Astrocyte (in vitro differentiated cells and primary cell): Measurements from ENCODE around the gene METTL8. TPM values are rescaled to one million over a fixed set of nuclear protein-coding genes. Genes with fewer than 3 reads are reported as not detected.

Experiments used
- DNase-seq: peaks from one replicate; pipeline ENCODE4 v3.0.0-alpha.2; 2010; ENCODE audit warnings: low read depth
- FAIRE-seq: peaks from 2 replicates; lab custom pipeline; 2011; peaks lifted over from hg19 to GRCh38; lab: Jason Lieb, UNC
- H2AFZ ChIP-seq: 2 replicates; pipeline ENCODE4 v1.6.0; 2012; ENCODE audit warnings: low read depth, low read length, inconsistent platforms
- H3K27ac ChIP-seq: 2 replicates; pipeline ENCODE4 v1.5.1; 2011; ENCODE audit warnings: low read depth, low read length, inconsistent platforms
- H3K27me3 ChIP-seq: 2 replicates; pipeline ENCODE4 v1.6.0; 2011; ENCODE audit warnings: low read length, inconsistent platforms; ENCODE audit not compliant: insufficient read depth
- H3K36me3 ChIP-seq: 2 replicates; pipeline ENCODE4 v1.5.1; 2011; ENCODE audit warnings: low read length, inconsistent platforms; ENCODE audit not compliant: insufficient read depth
- H3K4me1 ChIP-seq: 2 replicates; pipeline ENCODE4 v1.5.1; 2011; ENCODE audit warnings: low read length, inconsistent platforms; ENCODE audit not compliant: insufficient read depth
- H3K4me2 ChIP-seq: 2 replicates; pipeline ENCODE4 v1.6.0; 2012; ENCODE audit warnings: low read length, inconsistent platforms
- H3K4me3 ChIP-seq: 2 replicates; pipeline ENCODE4 v1.5.1; 2011; ENCODE audit warnings: low read depth, mild to moderate bottlenecking, low read length, inconsistent platforms; ENCODE audit not compliant: insufficient read depth
- H3K79me2 ChIP-seq: 2 replicates; pipeline ENCODE4 v1.6.0; 2012; ENCODE audit warnings: mild to moderate bottlenecking, low read length, inconsistent platforms; ENCODE audit not compliant: insufficient read depth
- H3K9ac ChIP-seq: 2 replicates; pipeline ENCODE4 v1.6.0; 2012; ENCODE audit warnings: mild to moderate bottlenecking, low read length, inconsistent platforms
- H3K9me3 ChIP-seq: 2 replicates; pipeline ENCODE4 v1.5.1; 2012; ENCODE audit warnings: low read depth, mild to moderate bottlenecking, low read length, inconsistent platforms; ENCODE audit not compliant: insufficient read depth
- H4K20me1 ChIP-seq: 2 replicates; pipeline ENCODE4 v1.6.0; 2012; ENCODE audit warnings: low read length, inconsistent platforms; ENCODE audit not compliant: insufficient read depth
- H3K27ac Mint-ChIP-seq: one replicate; pipeline ENCODE4 v1.8.0; 2021; ENCODE audit warnings: mild to moderate bottlenecking, mixed read lengths; ENCODE audit not compliant: unreplicated experiment
- H3K27me3 Mint-ChIP-seq: one replicate; pipeline ENCODE4 v1.8.0; 2021; ENCODE audit warnings: low read depth, mixed read lengths; ENCODE audit not compliant: unreplicated experiment
- H3K36me3 Mint-ChIP-seq: one replicate; pipeline ENCODE4 v1.8.0; 2021; ENCODE audit warnings: low read depth, mixed read lengths; ENCODE audit not compliant: unreplicated experiment
- H3K4me1 Mint-ChIP-seq: one replicate; pipeline ENCODE4 v1.8.0; 2021; ENCODE audit warnings: low read depth, mixed read lengths; ENCODE audit not compliant: unreplicated experiment
- H3K4me3 Mint-ChIP-seq: one replicate; pipeline ENCODE4 v1.8.0; 2021; ENCODE audit warnings: mild to moderate bottlenecking, moderate library complexity, mixed read lengths; ENCODE audit not compliant: unreplicated experiment
- H3K9me3 Mint-ChIP-seq: one replicate; pipeline ENCODE4 v1.8.0; 2021; ENCODE audit warnings: mild to moderate bottlenecking, mixed read lengths; ENCODE audit not compliant: unreplicated experiment
- EZH2 ChIP-seq: IDR thresholded peaks from 2 replicates; pipeline ENCODE4 v1.6.1; 2012; ENCODE audit warnings: mild to moderate bottlenecking, low read length, inconsistent platforms; ENCODE audit not compliant: insufficient read depth
- total RNA-seq: library from RNA; stranded (reverse); gene quantifications from 2 replicates; pipeline ENCODE4 v1.2.1, GENCODE V29; 2021
- TF ChIP-seq, protein P1 (sequence below): IDR thresholded peaks from 2 replicates; pipeline ENCODE4 v1.5.1; 2011; ENCODE audit warnings: low read depth, mild to moderate bottlenecking, inconsistent platforms, low read length, moderate library complexity; ENCODE audit not compliant: insufficient read depth

Gene METTL8
- total RNA-seq, 1 donor from 2014 or later, result 40.4 TPM

DNA sequence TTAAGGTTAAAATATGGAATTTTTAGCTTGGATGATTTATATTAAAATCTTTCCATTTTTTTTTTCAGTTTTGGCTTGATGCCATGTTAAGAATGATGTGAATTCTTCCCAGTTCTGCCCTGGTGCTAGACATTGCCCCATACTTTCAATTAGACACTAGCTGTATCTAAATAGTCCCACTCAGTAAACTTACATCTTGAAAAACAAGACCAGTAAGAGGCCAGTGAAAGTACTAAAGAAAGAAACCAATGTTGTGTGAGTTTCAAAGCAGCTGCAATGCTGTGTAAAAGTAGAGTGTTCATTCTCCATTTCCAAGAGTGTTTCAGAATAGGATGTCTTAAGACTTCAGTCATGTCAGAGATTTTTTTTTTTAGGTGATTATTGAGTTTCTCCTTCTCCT is 48.5 kb upstream of the METTL8 start:
- Histone ChIP-seq H3K9ac (no peak overlapping the region), H3K79me2 (no peaks in the 10 kb centered on the region), H3K27ac (no peak overlapping the region), H3K27me3 (no peaks in the 10 kb centered on the region), H2AFZ (no peak overlapping the region), H3K4me1 (no peaks in the 10 kb centered on the region), H3K36me3 (peaks cover 4% of the 10 kb centered on the region), H3K4me3 (no peak overlapping the region), H3K9me3 (no peaks in the 10 kb centered on the region), H4K20me1 (no peaks in the 10 kb centered on the region), H3K4me2 (no peak overlapping the region)
- H3K4me3 Mint-ChIP-seq, result no peak overlapping the region
- no peaks in the 10 kb centered on the region for H3K27me3 Mint-ChIP-seq
- DNase-seq (no peak), FAIRE-seq (no peak)
- TF ChIP-seq, protein P1, sequence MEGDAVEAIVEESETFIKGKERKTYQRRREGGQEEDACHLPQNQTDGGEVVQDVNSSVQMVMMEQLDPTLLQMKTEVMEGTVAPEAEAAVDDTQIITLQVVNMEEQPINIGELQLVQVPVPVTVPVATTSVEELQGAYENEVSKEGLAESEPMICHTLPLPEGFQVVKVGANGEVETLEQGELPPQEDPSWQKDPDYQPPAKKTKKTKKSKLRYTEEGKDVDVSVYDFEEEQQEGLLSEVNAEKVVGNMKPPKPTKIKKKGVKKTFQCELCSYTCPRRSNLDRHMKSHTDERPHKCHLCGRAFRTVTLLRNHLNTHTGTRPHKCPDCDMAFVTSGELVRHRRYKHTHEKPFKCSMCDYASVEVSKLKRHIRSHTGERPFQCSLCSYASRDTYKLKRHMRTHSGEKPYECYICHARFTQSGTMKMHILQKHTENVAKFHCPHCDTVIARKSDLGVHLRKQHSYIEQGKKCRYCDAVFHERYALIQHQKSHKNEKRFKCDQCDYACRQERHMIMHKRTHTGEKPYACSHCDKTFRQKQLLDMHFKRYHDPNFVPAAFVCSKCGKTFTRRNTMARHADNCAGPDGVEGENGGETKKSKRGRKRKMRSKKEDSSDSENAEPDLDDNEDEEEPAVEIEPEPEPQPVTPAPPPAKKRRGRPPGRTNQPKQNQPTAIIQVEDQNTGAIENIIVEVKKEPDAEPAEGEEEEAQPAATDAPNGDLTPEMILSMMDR, result no peak
- TF ChIP-seq EZH2, result no peak
- peak overlapping the region; percentile 59 for H3K27ac Mint-ChIP-seq
- H3K9me3 Mint-ChIP-seq, result no peaks in the 10 kb centered on the region
- peaks cover 25% of the 10 kb centered on the region for H3K4me1 Mint-ChIP-seq
- peaks cover 6% of the 10 kb centered on the region for H3K36me3 Mint-ChIP-seq

DNA sequence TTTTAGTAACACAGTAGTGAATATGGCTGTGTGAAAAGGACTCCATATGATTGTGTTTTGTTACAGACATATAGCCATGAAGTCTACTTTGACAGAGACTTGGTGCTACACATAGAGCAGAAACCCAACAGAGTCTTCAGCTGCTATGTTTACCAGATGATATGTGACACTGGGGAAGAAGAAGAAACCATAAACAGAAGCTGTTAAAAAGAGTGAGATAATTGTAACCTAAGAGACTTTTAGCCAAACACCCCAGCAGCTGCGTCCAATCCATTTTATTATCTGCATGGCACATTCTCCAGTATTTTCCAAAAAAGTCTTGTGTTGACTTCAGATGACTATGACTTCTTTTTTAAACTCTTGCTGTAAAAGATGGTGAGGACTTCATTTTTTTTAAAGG is 47.1 kb upstream of the METTL8 start:
- H3K4me2 ChIP-seq, result no peak overlapping the region
- H3K9me3 ChIP-seq, result no peaks in the 10 kb centered on the region
- Mint-ChIP-seq H3K36me3 (peaks cover 3% of the 10 kb centered on the region), H3K4me3 (no peak overlapping the region), H3K27ac (no peak overlapping the region), H3K9me3 (no peaks in the 10 kb centered on the region), H3K4me1 (peaks cover 25% of the 10 kb centered on the region), H3K27me3 (no peaks in the 10 kb centered on the region)
- H3K27me3 ChIP-seq, result no peaks in the 10 kb centered on the region
- no peaks in the 10 kb centered on the region for H4K20me1 ChIP-seq
- no peak overlapping the region for H3K27ac ChIP-seq
- no peaks in the 10 kb centered on the region for H3K79me2 ChIP-seq
- FAIRE-seq, result no peak
- H3K9ac ChIP-seq, result no peak overlapping the region
- H3K4me1 ChIP-seq, result no peaks in the 10 kb centered on the region
- DNase-seq, result no peak
- TF ChIP-seq EZH2, result no peak
- TF ChIP-seq, protein P1, result no peak
- H2AFZ ChIP-seq, result no peak overlapping the region
- H3K4me3 ChIP-seq, result no peak overlapping the region
- peaks cover 4% of the 10 kb centered on the region for H3K36me3 ChIP-seq

DNA sequence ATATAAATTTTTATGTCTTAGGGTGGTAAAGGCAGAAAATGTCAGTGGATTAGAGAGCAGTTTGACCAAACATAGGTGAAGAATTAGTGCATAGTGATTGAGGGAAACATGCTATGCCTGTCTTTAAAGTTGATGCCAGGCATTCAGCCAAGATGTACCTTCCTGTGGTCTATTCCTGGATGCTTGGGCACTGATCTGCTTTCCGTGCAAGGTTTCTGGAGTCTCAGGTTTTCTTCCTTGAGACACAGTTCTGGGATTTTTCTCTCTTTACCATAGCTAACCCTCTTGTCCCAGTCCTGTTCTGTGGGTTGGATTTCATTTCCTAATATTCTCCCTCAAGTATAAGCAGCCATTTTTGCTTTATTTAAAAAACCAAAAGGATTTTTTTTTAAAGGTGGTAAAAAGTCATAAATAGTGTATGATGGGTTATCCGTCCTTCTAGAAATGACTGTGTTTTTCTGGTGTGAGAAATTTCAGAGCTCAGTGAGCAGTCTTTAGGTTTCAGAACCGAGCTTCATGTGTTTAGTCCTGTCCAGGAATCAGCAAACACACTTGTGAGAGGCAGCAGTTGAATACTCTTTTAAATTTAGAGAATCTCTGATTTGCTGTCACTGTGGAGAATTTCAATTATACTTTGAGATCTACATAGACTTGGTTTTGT is 45.5 kb upstream of the METTL8 start:
- Histone ChIP-seq H3K36me3 (peaks cover 4% of the 10 kb centered on the region), H3K4me1 (no peaks in the 10 kb centered on the region), H3K9ac (no peak overlapping the region), H3K27me3 (no peaks in the 10 kb centered on the region), H3K9me3 (no peaks in the 10 kb centered on the region), H2AFZ (no peak overlapping the region), H4K20me1 (no peaks in the 10 kb centered on the region), H3K27ac (no peak overlapping the region), H3K4me2 (peak overlapping the region; percentile 27), H3K4me3 (no peak overlapping the region), H3K79me2 (no peaks in the 10 kb centered on the region)
- H3K9me3 Mint-ChIP-seq, result no peaks in the 10 kb centered on the region
- DNase-seq, result peak; percentile 39
- TF ChIP-seq, protein P1, result no peak
- no peak for TF ChIP-seq EZH2
- peaks cover 9% of the 10 kb centered on the region for H3K36me3 Mint-ChIP-seq
- H3K4me1 Mint-ChIP-seq, result peaks cover 25% of the 10 kb centered on the region
- no peak overlapping the region for H3K4me3 Mint-ChIP-seq
- FAIRE-seq, result no peak
- no peak overlapping the region for H3K27ac Mint-ChIP-seq
- H3K27me3 Mint-ChIP-seq, result no peaks in the 10 kb centered on the region
